Neural cell (in vitro differentiated cells): ENCODE results near the gene LMAN2. TPM values are rescaled to one million over a fixed set of nuclear protein-coding genes. Genes with fewer than 3 reads are reported as not detected.

ENCODE experiments used
- H2AFZ ChIP-seq: fragments of 200-600, 300-800 bp; sonication (generic), shearing (Covaris generic); 2 replicates; pipeline ENCODE4 v1.6.0; 2014; ENCODE audit warnings: low read depth, mild to moderate bottlenecking, antibody characterized with exemption, low read length, moderate library complexity
- H3F3A ChIP-seq: fragments of 200-600 bp; shearing (Covaris generic); 2 replicates; pipeline ENCODE4 v1.6.1; 2016; ENCODE audit warnings: mild to moderate bottlenecking, moderate library complexity, mixed read lengths, antibody characterized with exemption, low read length; ENCODE audit not compliant: insufficient read depth, poor library complexity, severe bottlenecking
- H3K27ac ChIP-seq: fragments of 200-600, 300-800 bp; sonication (generic), shearing (Covaris generic); 2 replicates; pipeline ENCODE4 v1.5.1; 2014; ENCODE audit warnings: mild to moderate bottlenecking, low read length, moderate library complexity
- H3K27me3 ChIP-seq: fragments of 300-800, 200-600 bp; sonication (generic), shearing (Covaris generic); 2 replicates; pipeline ENCODE4 v1.6.0; 2014; ENCODE audit warnings: mild to moderate bottlenecking, low read depth, low read length, moderate library complexity; ENCODE audit not compliant: insufficient read depth
- H3K36me3 ChIP-seq: fragments of 300-800, 200-600 bp; sonication (generic), shearing (Covaris generic); 2 replicates; pipeline ENCODE4 v1.5.1; 2014; ENCODE audit warnings: mild to moderate bottlenecking, antibody characterized with exemption, low read length, moderate library complexity; ENCODE audit not compliant: insufficient read depth
- H3K4me2 ChIP-seq: fragments of 300-800, 200-600 bp; sonication (generic), shearing (Covaris generic); 2 replicates; pipeline ENCODE4 v1.6.0; 2014; ENCODE audit warnings: mild to moderate bottlenecking, low read length
- H3K4me3 ChIP-seq: fragments of 300-800, 200-600 bp; sonication (generic), shearing (Covaris generic); 2 replicates; pipeline ENCODE4 v1.5.1; 2014; ENCODE audit warnings: mild to moderate bottlenecking, low read length, moderate library complexity
- H3K79me2 ChIP-seq: fragments of 200-600 bp; shearing (Covaris generic); replicated peaks from 2 replicates; pipeline ENCODE4 v1.6.0; 2014; ENCODE audit warnings: mild to moderate bottlenecking, low read length, moderate library complexity; ENCODE audit not compliant: insufficient read depth
- H3K9ac ChIP-seq: fragments of 300-800, 200-600 bp; sonication (generic), shearing (Covaris generic); 2 replicates; pipeline ENCODE4 v1.6.1; 2016; ENCODE audit warnings: mild to moderate bottlenecking, low read length, mixed read lengths
- H3K9me2 ChIP-seq: fragments of 200-600 bp; shearing (Covaris generic); 2 replicates; pipeline ENCODE4 v1.6.1; 2016; ENCODE audit warnings: mild to moderate bottlenecking, low read length, mixed read lengths; ENCODE audit not compliant: insufficient read depth
- H3K9me3 ChIP-seq: fragments of 200-600, 300-800 bp; sonication (generic), shearing (Covaris generic); 2 replicates; pipeline ENCODE4 v1.6.1; 2016; ENCODE audit warnings: mild to moderate bottlenecking, mixed run types, low read length, moderate library complexity, mixed read lengths
- H4K20me1 ChIP-seq: fragments of 200-600 bp; shearing (Covaris generic); 2 replicates; pipeline ENCODE4 v1.6.1; 2016; ENCODE audit warnings: mild to moderate bottlenecking, mixed run types; ENCODE audit not compliant: insufficient read depth
- EP300 ChIP-seq: fragments of 450-650 bp; conservative IDR thresholded peaks from 2 replicates; pipeline ENCODE4 v1.6.1; 2014; ENCODE audit warnings: antibody characterized with exemption, mild to moderate bottlenecking, moderate library complexity; ENCODE audit not compliant: poor library complexity, severe bottlenecking
- EZH2 ChIP-seq: fragments of 200-600, 300-800 bp; shearing (Covaris generic), sonication (generic); IDR thresholded peaks from 2 replicates; pipeline ENCODE4 v1.6.1; 2014; ENCODE audit warnings: antibody characterized with exemption, low read length, borderline replicate concordance, mild to moderate bottlenecking; ENCODE audit not compliant: insufficient read depth, poor library complexity, severe bottlenecking
- MXI1 ChIP-seq: fragments of 450-650 bp; conservative IDR thresholded peaks from 2 replicates; pipeline ENCODE4 v1.6.1; 2014; ENCODE audit warnings: antibody characterized with exemption, mild to moderate bottlenecking; ENCODE audit not compliant: poor library complexity, severe bottlenecking
- POLR2AphosphoS5 ChIP-seq: IDR thresholded peaks from 2 replicates; pipeline ENCODE4 v1.6.1; 2012
- RAD21 ChIP-seq: fragments of 450-650 bp; conservative IDR thresholded peaks from 2 replicates; pipeline ENCODE4 v1.6.1; 2014; ENCODE audit warnings: antibody characterized with exemption, mild to moderate bottlenecking, moderate library complexity
- SMC3 ChIP-seq: fragments of 450-650 bp; conservative IDR thresholded peaks from 2 replicates; pipeline ENCODE4 v1.6.1; 2014; ENCODE audit warnings: antibody characterized with exemption, mild to moderate bottlenecking, moderate library complexity; ENCODE audit not compliant: poor library complexity
- TAF1 ChIP-seq: IDR thresholded peaks from 2 replicates; pipeline ENCODE4 v1.6.1; 2012; ENCODE audit warnings: low read depth
- polyA plus RNA-seq: library from polyadenylated mRNA; depleted of rRNA; stranded (reverse); fragments of >200 nt; gene quantifications from 2 replicates; pipeline ENCODE4 v1.2.3, GENCODE V29; 2014
- TF ChIP-seq, protein P1 (sequence below): IDR thresholded peaks from 2 replicates; pipeline ENCODE4 v1.6.1; 2012; ENCODE audit warnings: borderline replicate concordance
- TF ChIP-seq, protein P2 (sequence below): fragments of 450-650 bp; IDR thresholded peaks from 2 replicates; pipeline ENCODE4 v1.5.1; 2014; ENCODE audit warnings: antibody characterized with exemption, mild to moderate bottlenecking, moderate library complexity; ENCODE audit not compliant: poor library complexity, severe bottlenecking

Gene LMAN2
- polyA plus RNA-seq, 1 donor from 2014 or later = 155 TPM

GRCh38 chr5:177387405-177387804, 35.9 kb upstream of the LMAN2 start:
- no peaks in the 10 kb centered on the region for H3F3A ChIP-seq
- H3K9ac ChIP-seq = no peak overlapping the region
- TF ChIP-seq POLR2AphosphoS5 (no peak), RAD21 (no peak), TAF1 (no peak), SMC3 (no peak)
- TF ChIP-seq, protein P1, sequence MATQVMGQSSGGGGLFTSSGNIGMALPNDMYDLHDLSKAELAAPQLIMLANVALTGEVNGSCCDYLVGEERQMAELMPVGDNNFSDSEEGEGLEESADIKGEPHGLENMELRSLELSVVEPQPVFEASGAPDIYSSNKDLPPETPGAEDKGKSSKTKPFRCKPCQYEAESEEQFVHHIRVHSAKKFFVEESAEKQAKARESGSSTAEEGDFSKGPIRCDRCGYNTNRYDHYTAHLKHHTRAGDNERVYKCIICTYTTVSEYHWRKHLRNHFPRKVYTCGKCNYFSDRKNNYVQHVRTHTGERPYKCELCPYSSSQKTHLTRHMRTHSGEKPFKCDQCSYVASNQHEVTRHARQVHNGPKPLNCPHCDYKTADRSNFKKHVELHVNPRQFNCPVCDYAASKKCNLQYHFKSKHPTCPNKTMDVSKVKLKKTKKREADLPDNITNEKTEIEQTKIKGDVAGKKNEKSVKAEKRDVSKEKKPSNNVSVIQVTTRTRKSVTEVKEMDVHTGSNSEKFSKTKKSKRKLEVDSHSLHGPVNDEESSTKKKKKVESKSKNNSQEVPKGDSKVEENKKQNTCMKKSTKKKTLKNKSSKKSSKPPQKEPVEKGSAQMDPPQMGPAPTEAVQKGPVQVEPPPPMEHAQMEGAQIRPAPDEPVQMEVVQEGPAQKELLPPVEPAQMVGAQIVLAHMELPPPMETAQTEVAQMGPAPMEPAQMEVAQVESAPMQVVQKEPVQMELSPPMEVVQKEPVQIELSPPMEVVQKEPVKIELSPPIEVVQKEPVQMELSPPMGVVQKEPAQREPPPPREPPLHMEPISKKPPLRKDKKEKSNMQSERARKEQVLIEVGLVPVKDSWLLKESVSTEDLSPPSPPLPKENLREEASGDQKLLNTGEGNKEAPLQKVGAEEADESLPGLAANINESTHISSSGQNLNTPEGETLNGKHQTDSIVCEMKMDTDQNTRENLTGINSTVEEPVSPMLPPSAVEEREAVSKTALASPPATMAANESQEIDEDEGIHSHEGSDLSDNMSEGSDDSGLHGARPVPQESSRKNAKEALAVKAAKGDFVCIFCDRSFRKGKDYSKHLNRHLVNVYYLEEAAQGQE = no peak
- TF ChIP-seq, protein P2, sequence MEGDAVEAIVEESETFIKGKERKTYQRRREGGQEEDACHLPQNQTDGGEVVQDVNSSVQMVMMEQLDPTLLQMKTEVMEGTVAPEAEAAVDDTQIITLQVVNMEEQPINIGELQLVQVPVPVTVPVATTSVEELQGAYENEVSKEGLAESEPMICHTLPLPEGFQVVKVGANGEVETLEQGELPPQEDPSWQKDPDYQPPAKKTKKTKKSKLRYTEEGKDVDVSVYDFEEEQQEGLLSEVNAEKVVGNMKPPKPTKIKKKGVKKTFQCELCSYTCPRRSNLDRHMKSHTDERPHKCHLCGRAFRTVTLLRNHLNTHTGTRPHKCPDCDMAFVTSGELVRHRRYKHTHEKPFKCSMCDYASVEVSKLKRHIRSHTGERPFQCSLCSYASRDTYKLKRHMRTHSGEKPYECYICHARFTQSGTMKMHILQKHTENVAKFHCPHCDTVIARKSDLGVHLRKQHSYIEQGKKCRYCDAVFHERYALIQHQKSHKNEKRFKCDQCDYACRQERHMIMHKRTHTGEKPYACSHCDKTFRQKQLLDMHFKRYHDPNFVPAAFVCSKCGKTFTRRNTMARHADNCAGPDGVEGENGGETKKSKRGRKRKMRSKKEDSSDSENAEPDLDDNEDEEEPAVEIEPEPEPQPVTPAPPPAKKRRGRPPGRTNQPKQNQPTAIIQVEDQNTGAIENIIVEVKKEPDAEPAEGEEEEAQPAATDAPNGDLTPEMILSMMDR = no peak
- H2AFZ ChIP-seq = no peak overlapping the region
- H3K4me3 ChIP-seq = no peak overlapping the region
- H4K20me1 ChIP-seq = no peaks in the 10 kb centered on the region
- H3K79me2 ChIP-seq = no peaks in the 10 kb centered on the region
- H3K27me3 ChIP-seq = no peaks in the 10 kb centered on the region
- H3K36me3 ChIP-seq = no peaks in the 10 kb centered on the region
- no peak overlapping the region for H3K4me2 ChIP-seq
- no peaks in the 10 kb centered on the region for H3K9me3 ChIP-seq
- no peak overlapping the region for H3K27ac ChIP-seq
- no peaks in the 10 kb centered on the region for H3K9me2 ChIP-seq

GRCh38 chr5:177386542-177386941, 35.1 kb upstream of the LMAN2 start:
- Histone ChIP-seq H3K79me2 (no peaks in the 10 kb centered on the region), H2AFZ (no peak overlapping the region), H4K20me1 (no peaks in the 10 kb centered on the region), H3K36me3 (no peaks in the 10 kb centered on the region), H3K9me3 (no peaks in the 10 kb centered on the region), H3K27ac (no peak overlapping the region), H3K9ac (no peak overlapping the region), H3K9me2 (no peaks in the 10 kb centered on the region), H3K4me2 (no peak overlapping the region), H3F3A (no peaks in the 10 kb centered on the region), H3K4me3 (no peak overlapping the region), H3K27me3 (no peaks in the 10 kb centered on the region)
- TF ChIP-seq EZH2 = no peak
- TF ChIP-seq SMC3 = no peak
- no peak for TF ChIP-seq MXI1
- no peak for TF ChIP-seq POLR2AphosphoS5
- TF ChIP-seq TAF1 = no peak
- TF ChIP-seq EP300 = no peak
- TF ChIP-seq, protein P1 = no peak
- TF ChIP-seq, protein P2 = no peak
- TF ChIP-seq RAD21 = no peak
